H4 (cell line): Measurements from ENCODE around the gene CILP. TPM values are rescaled to one million over a fixed set of nuclear protein-coding genes. Genes with fewer than 3 reads are reported as not detected.
"Not testable (repeated sequence)": the region's sequence is repeated elsewhere in the genome, so short reads cannot be mapped to it uniquely, and the experiment has no call there.

ENCODE experiments used
- DNase-seq: peaks from one replicate; pipeline ENCODE4 v3.0.0-alpha.2; 2015; ENCODE audit warnings: low spot score
- total RNA-seq: library from RNA; depleted of rRNA; stranded (reverse); fragments of >200 nt; shearing (Covaris generic); gene quantifications from 2 replicates; pipeline ENCODE4 v1.2.3, GENCODE V29; 2014

Gene CILP
- total RNA-seq, 1 experiment from 2014 or later = 0.02 TPM

- no peak for DNase-seq
These were observed 14.5 kb downstream of the CILP start for GRCh38 chr15:65196637-65197336.

DNA sequence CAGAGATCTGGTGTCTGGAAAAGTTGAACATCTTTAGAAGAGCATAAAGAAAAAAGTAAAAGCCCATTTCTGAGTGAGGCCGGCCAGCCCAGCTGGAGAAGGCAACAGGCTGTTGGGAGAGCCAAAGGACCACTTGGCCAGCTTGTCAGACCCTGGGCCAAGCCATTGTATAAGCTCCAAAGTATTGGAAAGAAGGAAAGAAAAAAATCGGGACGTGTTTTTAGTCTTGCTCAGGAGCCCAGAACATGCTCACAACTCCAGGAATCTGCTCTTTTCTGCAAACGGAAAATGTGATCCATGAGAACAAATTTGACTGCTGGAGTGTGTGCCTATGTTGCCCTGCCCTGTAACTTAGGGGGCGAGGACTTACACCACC is 15.7 kb downstream of the CILP start:
- no peak for DNase-seq

- no peak for DNase-seq
These were observed 16.3 kb downstream of the CILP start for GRCh38 chr15:65194826-65195547.

DNA sequence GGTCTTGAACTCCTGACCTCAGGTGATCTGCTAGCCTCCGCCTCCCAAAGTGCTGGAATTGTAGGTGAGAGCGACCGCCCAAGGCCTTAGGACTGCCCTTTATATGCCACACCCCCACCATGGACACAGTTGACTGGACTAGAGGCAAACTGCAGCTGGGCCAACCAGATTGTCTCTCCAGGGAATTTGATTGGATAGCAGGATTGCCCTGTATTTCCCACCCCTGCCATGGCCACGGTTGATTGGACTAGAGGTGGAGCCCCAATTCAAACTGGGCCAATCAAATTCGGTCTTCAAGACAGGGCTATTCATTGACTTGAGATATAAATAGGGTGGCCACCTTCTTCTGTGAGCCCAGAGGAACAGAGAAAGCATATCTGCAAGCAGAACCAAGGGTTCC is 19.3 kb downstream of the CILP start:
- no peak for DNase-seq

- no peak for DNase-seq
These were observed 22.1 kb downstream of the CILP start for GRCh38 chr15:65189102-65189740.

- not testable (repeated sequence) for DNase-seq
These were observed 22.8 kb downstream of the CILP start for GRCh38 chr15:65188472-65188871.

DNA sequence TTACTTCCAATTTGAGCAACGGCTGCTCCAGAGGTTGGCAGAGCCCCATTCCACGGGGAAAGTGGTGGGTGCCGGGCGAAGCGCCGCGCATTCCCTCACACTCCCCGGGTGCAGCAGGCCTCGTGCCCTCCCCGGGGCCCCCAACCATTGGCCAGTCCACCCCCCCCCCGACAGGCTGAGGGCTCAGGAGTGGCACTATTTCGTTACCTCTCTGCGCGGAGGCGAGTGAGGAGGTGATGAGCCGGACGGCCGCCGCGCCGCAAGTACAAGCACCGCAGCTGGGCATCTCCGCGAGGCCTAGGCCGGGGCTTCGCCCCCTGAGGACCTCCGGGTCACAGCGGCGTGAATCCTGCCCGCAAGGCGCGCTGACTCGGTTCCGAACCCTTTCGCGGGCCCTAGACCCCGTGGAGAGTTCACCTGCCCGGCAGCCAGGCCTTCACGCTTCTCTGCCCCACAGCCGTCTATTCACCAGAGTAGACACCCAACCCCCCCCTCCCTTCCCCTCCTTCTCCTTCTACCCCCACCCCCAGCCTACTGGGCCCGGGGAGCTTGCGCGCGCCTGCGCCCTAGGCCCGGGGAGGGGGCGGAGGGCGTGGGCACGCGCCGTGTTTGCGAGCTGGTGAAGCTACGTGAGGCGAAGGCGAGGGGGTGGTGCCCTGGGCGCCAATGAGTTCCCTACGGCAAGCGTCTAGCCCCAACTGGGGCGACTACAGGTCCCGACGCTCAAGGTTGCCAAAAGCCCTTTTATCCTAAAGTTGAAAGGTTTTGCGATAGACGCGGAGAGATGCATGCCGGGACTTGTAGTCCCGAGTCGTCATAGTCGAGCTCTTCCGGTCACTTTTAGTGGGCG is 26.2 kb downstream of the CILP start, which contains the start of gene CLPX:
CLPX (minus strand) TSS at position 475 of the 850 bp plus-strand sequence; CDS start at position 286, 189 bp downstream.
- DNase-seq = peak; percentile 92

DNA sequence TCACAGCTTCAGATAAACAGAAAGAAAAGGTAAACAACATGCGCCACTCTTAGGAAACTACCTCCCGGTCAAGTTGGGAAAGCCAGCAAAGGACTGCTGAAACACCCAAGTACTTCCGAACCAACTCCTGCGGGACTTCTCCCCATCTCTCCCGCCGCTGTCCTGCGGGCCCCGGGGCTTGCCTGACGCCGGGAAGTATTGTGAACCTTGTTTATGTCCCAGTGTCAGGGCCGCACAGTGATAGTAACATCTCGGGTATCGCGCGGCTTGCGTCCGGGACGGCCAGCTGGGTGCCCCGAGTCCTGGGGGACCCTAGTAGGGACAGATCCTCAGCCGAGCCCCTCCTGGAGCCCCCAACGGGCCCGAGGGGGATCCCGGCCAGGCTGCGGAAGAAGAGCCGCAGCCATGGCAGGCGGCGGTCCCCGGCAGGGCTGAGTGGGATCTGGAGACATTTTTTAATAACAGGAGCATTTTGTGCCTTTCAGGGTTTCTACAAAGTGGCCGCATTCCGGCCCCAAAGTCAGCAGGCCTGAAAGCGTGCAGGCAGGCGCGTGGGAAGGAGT is 26.9 kb downstream of the CILP start:
- DNase-seq = peak; percentile 32

DNA sequence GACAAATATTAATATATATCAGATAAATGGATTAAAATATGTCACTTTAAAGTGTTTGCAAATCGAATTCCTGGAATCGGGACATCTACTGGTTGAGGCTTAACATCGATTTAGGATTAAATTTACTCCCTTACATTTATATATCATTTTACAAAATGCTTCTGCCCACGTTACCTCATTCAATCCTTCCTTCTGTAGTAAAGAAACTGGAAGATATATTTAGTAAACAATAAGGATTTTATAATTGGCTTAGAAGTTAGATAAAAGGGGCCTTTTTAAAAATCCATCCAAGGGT is 27.5 kb downstream of the CILP start:
- DNase-seq = no peak

DNA sequence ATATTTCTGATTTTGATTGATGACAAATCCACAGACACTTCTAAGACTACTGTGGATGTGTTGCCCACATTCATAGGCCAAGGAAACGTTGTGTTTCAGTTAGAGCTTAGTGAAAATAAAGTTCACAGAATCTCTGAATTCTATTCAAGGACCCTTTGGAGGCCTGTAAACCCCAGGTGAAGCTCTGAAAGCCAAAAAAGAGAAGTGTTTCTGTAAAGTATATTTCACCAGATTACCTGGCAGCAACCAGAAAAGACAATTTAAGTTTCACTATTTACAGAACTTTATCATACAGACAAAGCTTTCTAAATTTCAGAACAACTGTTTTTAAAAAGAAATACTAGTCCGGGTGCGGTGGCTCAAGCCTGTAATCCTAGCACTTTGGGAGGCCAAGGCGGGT is 28.7 kb downstream of the CILP start:
- no peak for DNase-seq

GRCh38 chr15:65181582-65182353 is 29.5 kb downstream of the CILP start:
- not testable (repeated sequence) for DNase-seq

DNA sequence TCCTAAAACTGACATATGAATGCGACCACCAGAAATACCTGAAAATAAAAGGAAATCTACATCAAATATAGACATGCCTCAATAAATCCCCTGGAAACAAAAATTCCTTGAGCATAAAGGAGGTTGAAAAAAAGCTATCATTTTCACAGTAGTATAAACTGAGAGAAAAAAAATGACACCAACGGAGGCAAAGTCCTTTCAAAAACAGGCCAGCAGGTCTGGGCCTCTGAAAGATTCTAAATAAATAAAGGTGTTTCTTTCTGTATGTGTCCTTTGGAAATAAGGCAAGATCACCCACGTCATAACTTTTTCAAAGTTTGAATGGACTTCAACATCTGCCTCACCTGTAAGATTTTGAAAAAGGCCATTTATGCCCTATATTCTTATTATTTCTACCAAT is 31.1 kb downstream of the CILP start:
- no peak for DNase-seq

DNA sequence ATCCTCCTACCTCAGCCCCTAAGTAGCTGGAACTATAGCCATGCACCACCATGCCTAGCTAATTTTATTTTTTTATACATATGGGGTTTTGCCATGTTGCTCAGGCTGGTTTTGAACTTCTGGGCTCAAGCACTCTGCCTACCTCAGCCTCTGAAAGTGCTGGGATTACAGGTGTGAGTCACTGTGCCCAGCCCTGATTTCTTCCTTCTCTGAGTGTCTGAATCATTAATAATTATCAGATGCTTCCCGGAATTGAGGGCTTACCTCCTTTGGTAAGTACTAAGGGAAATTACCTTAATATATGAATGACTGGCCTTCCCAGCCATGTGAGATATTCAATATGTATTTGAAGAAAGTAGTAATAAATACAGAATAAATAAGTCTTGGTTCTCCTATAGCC is 33.4 kb downstream of the CILP start:
- no peak for DNase-seq

GRCh38 chr15:65176056-65176455 is 35.2 kb downstream of the CILP start:
- no peak for DNase-seq

GRCh38 chr15:65175511-65175910 is 35.8 kb downstream of the CILP start:
- no peak for DNase-seq

GRCh38 chr15:65174509-65174908 is 36.8 kb downstream of the CILP start:
- no peak for DNase-seq

- no peak for DNase-seq
These were observed 38.7 kb downstream of the CILP start for GRCh38 chr15:65172531-65172930.

GRCh38 chr15:65171428-65171827 is 39.8 kb downstream of the CILP start:
- DNase-seq = no peak

- no peak for DNase-seq
These were observed 45.4 kb downstream of the CILP start for GRCh38 chr15:65165875-65166274.

DNA sequence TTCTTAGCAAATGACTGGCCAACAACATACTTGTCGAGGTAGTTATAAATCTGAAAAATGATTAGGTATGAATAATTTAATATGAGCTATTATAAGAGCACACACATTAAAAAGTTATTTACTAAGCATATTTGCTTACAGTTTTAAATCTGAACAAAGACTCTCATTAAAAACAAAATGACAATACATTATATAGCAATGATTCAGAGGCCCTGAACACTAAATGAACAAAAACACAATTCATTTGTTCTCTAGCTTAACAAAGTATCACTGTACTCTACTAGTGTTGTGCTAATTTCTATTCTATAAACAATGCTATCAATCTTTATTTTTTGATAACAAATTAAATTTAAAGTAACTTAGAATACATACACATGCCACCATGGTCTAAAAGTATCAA is 47.1 kb downstream of the CILP start:
- no peak for DNase-seq

DNA sequence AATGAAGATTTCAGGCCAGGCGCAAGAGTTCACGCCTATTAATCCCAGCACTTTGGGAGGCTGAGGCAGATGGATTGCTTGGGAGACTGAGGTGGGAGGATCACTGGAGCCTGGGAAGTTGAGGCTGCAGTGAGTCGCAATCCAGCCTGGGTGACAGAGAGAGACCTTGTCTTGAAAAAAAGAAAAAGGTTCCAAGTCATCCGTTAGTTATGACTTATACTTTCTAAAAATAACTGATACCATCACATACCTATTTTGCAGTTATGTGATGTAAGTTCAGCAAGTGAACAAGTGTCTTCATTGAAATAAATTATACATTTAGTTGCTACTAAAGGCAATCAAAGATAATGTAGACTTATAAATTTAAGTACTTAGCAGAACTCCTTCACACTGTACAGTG is 48.2 kb downstream of the CILP start:
- DNase-seq = no peak
